ENCODE data around the gene AGGF1. TPM values are rescaled to one million over a fixed set of nuclear protein-coding genes. Genes with fewer than 3 reads are reported as not detected.

The AGGF1 gene
- total and polyA plus RNA-seq, 10 donors: 8.2 to 33.6 (median 25.9) TPM

- TF ChIP-seq, protein P1, sequence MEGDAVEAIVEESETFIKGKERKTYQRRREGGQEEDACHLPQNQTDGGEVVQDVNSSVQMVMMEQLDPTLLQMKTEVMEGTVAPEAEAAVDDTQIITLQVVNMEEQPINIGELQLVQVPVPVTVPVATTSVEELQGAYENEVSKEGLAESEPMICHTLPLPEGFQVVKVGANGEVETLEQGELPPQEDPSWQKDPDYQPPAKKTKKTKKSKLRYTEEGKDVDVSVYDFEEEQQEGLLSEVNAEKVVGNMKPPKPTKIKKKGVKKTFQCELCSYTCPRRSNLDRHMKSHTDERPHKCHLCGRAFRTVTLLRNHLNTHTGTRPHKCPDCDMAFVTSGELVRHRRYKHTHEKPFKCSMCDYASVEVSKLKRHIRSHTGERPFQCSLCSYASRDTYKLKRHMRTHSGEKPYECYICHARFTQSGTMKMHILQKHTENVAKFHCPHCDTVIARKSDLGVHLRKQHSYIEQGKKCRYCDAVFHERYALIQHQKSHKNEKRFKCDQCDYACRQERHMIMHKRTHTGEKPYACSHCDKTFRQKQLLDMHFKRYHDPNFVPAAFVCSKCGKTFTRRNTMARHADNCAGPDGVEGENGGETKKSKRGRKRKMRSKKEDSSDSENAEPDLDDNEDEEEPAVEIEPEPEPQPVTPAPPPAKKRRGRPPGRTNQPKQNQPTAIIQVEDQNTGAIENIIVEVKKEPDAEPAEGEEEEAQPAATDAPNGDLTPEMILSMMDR (IDR thresholded peaks at IDR 0.05 in 8 of 11, conservative IDR thresholded peaks at IDR 0.05 in 3 of 11): no peak
- TF ChIP-seq POLR2AphosphoS5 (IDR thresholded peaks at IDR 0.05): no peak
- no peak for TF ChIP-seq POLR2A (IDR thresholded peaks at IDR 0.05)
- Histone ChIP-seq H3K36me3 (peaks cover 0 to 40% (median 24%) of the 10 kb centered on the region in 6 donors), H3K4me3 (no peak overlapping the region), H3K27me3 (replicated peaks in 1 of 7) (no peaks in the 10 kb centered on the region), H3K4me1 (peaks cover 7 to 44% (median 36%) of the 10 kb centered on the region in 6 donors), H3K9me3 (peaks cover 0 to 17% (median 15%) of the 10 kb centered on the region in 8 donors), H3K27ac (no peak overlapping the region)
- WGBS, 5 donors: 87 to 92% (median 90%) methylated on average over 4 of the region's 4 CpGs
- no peak for DNase-seq
- intact Hi-C loops (cut with DNase I; ENCODE audit: low total_unique reads): no loop called here
Measured at GRCh38 chr5:77032635-77033034, 2.4 kb downstream of the AGGF1 start.

DNA sequence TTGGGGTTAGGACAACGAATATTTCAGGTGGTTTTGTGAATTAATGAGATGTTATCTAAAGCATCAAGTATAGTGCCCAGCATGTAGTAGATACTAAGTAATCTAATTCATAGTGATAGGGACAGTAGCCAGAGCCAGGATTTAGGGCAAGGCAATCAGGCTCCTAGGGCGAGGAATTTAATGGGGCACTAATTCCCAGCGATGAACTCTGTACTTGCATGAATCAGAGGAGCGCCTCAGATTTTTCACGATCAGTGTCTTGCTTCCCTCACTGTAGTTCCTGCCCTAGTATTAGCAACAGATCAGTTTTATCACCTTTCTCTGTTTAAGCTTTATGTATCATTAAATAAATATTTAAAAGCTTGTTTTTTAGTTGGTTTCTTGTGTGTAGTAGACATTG is 3.1 kb downstream of the AGGF1 start:
- Histone ChIP-seq H3K36me3 (peaks cover 0 to 47% (median 30%) of the 10 kb centered on the region in 6 donors), H3K4me1 (peaks cover 7 to 44% (median 38%) of the 10 kb centered on the region in 6 donors), H3K9me3 (peaks cover 0 to 15% (median 13%) of the 10 kb centered on the region in 8 donors), H3K27ac (no peak overlapping the region), H3K4me3 (no peak overlapping the region), H3K27me3 (replicated peaks in 1 of 7) (no peaks in the 10 kb centered on the region)
- TF ChIP-seq, protein P1 (IDR thresholded peaks at IDR 0.05 in 8 of 11, conservative IDR thresholded peaks at IDR 0.05 in 3 of 11): no peak
- no peak for TF ChIP-seq POLR2AphosphoS5 (IDR thresholded peaks at IDR 0.05)
- no peak for TF ChIP-seq POLR2A (IDR thresholded peaks at IDR 0.05)
- 90 to 96% (median 94%) methylated on average over 5 of the region's 5 CpGs for WGBS, 5 donors
- DNase-seq: no peak
- intact Hi-C loops (cut with DNase I; ENCODE audit: low total_unique reads): no loop called here

DNA sequence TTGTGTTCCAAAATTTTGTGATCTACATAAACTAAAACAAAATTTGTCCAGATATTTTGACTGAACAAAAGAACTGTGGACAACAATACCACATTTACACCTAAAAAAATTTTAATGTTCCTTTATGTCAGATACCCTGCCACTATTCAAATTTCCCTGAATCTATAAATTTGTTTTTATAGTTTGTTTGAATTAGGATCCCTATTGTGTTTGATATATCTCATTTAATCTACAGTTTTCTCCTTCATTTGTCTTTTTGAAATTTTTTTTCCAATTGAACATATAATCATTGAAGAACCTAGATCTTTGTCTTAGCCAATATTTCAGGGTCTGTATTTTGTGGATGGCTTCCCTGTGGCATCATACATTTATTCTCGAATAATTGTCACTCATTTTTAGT is 5.7 kb downstream of the AGGF1 start:
- no peaks in the 10 kb centered on the region for H3K27me3 ChIP-seq (replicated peaks in 1 of 7)
- no peak overlapping the region for H3K27ac ChIP-seq
- 90 to 96% (median 94%) methylated on average over 1 of the region's 1 CpG for WGBS, 5 donors
- peaks cover 0 to 73% (median 49%) of the 10 kb centered on the region in 6 donors for H3K36me3 ChIP-seq
- no peak overlapping the region for H3K4me3 ChIP-seq
- DNase-seq: no peak
- TF ChIP-seq, protein P1 (IDR thresholded peaks at IDR 0.05 in 8 of 11, conservative IDR thresholded peaks at IDR 0.05 in 3 of 11): no peak
- no peak for TF ChIP-seq POLR2A (IDR thresholded peaks at IDR 0.05)
- no peak for TF ChIP-seq POLR2AphosphoS5 (IDR thresholded peaks at IDR 0.05)
- intact Hi-C loops (cut with DNase I; ENCODE audit: low total_unique reads): no loop called here
- H3K9me3 ChIP-seq: no peaks in the 10 kb centered on the region
- H3K4me1 ChIP-seq: peaks cover 7 to 34% (median 29%) of the 10 kb centered on the region in 6 donors

- 93 to 98% (median 95%) methylated on average over 1 of the region's 1 CpG for WGBS, 5 donors
- Histone ChIP-seq H3K9me3 (no peaks in the 10 kb centered on the region), H3K36me3 (peaks cover 8 to 76% (median 51%) of the 10 kb centered on the region in 6 donors), H3K4me1 (peaks cover 0 to 8% (median 0%) of the 10 kb centered on the region in 6 donors), H3K27ac (no peak overlapping the region), H3K27me3 (replicated peaks in 1 of 7) (no peaks in the 10 kb centered on the region), H3K4me3 (no peak overlapping the region)
- TF ChIP-seq POLR2AphosphoS5 (IDR thresholded peaks at IDR 0.05) (no peak), POLR2A (IDR thresholded peaks at IDR 0.05) (no peak)
- TF ChIP-seq, protein P1 (IDR thresholded peaks at IDR 0.05 in 8 of 11, conservative IDR thresholded peaks at IDR 0.05 in 3 of 11): no peak
- intact Hi-C loops (cut with DNase I; ENCODE audit: low total_unique reads): no loop called here
- DNase-seq: no peak
Measured at GRCh38 chr5:77046416-77047073, 16.3 kb downstream of the AGGF1 start.
